Ramos (cell line): ENCODE data around the gene ADCY3.

ENCODE experiments used
- in situ Hi-C: fragments of 300-500 bp; cut with MboI; formaldehyde crosslinking; loops from one replicate; pipeline ENCODE4 v1.14.3; 2022; ENCODE audit warnings: low sequenced_read_pairs; ENCODE audit not compliant: unreplicated experiment

ADCY3 gene

GRCh38 chr2:24835411-24835810 lies 84.6 kb downstream of the ADCY3 start:
- in situ Hi-C loops: loop anchor here (10.0 kb wide), 1 partner anchor 421 kb away; no protein-coding TSS in a partner anchor

DNA sequence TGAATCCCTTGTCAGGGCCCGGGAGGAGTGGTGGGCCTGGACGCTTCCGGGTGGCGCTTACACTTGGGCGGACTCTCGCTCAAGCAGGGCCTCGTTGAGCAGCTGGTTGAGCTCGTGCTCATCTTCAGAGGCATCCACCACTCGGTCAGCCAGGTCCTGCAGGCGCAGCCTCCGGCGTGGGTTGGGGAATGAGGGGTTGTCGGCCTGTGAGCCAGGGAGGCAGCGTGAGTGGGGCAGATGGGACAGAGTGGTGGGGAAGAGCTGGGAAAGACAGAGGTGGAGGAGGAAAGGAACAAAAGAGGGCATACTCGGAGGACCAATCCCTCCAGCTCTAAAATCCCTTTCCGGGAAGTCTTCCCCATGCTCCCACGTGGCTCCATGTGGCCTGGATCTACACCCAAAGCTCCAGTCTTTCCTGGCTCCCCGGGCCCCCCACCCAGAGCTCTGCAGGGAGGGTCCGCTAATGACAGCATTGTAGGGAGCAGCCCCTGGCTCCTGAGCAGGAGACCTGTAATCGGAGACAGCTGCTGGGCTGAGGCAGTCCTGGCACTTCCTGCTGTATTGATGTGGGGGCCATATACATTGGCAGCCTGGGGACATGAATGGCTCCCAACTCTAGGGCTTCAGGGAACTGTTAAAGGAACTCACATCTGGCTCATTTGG lies 85.2 kb downstream of the ADCY3 start:
- in situ Hi-C loops: loop anchor here (10.0 kb wide), 1 partner anchor 420 kb away; no protein-coding TSS in a partner anchor

DNA sequence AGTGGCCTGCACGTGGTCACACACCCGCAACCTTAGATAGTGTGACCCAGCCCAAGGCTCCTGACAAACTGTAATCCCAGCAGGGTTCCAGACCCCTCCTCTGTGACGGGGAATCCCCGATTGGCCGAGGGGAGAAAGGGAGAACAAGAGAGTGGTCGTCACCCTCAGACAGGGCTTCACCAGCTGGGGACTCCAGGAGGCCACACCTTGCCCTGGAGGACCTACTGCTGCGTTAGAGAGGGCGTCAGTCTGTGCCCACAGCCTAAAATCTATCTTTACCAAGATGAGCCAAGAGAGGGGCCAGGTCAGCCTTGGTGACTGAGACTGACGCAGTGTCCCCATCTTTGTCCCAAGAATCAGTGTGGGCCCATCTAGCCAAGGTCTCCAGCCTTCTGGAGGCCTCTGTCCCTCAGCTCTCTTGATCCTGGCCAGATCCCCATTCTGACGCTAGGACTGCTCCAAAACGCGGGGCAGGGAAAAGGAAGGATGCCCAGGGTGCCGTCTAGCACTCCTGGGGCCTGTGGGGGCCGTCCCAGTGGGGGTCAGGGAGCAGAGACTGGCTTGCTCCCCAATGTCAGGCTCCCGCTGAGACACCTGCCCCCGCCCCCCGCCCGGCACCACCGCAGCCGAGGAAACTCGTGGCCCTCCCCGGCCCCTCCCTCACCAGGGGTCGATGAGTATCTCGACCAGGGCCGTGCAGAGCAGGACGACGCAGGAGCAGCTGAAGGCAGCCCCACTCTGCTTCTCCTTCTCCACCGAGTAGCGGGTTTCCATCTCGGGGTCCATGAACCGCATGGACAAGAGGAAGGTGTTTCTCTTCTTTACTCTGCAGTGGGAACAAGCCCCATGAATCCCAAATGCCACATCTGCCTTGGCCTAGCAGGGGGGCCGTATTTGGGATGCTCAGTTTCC lies 86.0 kb downstream of the ADCY3 start:
- in situ Hi-C loops: loop anchor here (10.0 kb wide), 1 partner anchor 419 kb away; no protein-coding TSS in a partner anchor

DNA sequence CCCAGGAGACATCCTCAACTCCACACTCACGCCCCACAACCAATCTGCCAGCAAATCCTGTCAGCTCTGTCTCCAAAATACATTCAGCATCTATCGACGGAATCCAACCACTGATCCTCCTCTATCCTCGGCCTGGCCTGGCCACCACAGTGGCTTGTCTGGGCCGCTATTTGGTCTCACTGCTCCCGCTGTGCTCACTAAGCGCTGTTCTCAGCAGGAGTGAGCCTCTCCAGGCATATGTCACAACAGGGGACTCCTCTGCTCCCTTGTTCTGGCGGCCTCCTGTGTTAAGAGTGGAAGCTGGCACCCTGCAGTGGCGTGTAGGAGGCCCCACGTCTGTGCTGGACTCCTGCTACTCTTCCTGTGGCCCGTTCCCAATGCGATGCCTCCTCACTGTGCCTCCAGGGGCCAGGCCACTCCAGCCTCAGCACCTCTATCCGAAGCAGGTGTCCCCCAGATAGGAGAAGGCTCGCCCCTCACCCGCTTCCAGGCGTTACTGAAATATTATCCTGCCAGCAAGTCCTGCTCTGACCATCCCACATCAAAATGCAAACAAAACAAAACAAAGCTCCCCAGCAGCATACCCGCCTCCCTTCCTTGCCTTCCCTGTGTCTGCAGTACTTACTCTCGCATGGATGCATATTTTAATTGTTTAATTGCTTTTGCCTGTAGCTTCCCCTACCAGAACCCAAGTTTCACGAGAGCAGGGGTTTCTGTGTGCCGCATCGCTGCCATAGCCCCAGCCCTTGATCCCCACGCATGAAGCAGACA lies 86.9 kb downstream of the ADCY3 start:
- in situ Hi-C loops: loop anchor here (10.0 kb wide), 1 partner anchor 418 kb away; no protein-coding TSS in a partner anchor

- in situ Hi-C loops: loop anchor here (10.0 kb wide), 1 partner anchor 418 kb away; no protein-coding TSS in a partner anchor
Measured at GRCh38 chr2:24832521-24832920, 87.5 kb downstream of the ADCY3 start.

DNA sequence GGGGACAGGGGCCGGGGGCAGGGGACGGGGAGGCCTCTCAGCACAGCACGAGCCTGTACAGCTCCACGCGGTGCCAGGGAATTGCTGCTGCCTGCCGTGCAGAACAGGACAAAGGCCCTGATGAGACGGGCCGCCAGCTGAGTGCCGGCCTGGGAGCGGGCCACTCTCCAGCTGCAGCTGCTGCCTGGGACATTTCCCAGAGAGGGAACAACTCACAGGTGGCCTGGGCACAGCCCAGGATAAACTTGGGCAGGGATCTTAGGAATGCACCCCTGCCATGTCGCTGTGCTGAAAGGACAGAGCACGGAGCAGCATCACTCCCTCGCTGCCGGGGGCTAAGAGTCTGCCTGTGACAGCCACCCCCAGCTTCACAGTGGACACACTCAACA lies 88.0 kb downstream of the ADCY3 start:
- in situ Hi-C loops: loop anchor here (10.0 kb wide), 1 partner anchor 417 kb away; no protein-coding TSS in a partner anchor

DNA sequence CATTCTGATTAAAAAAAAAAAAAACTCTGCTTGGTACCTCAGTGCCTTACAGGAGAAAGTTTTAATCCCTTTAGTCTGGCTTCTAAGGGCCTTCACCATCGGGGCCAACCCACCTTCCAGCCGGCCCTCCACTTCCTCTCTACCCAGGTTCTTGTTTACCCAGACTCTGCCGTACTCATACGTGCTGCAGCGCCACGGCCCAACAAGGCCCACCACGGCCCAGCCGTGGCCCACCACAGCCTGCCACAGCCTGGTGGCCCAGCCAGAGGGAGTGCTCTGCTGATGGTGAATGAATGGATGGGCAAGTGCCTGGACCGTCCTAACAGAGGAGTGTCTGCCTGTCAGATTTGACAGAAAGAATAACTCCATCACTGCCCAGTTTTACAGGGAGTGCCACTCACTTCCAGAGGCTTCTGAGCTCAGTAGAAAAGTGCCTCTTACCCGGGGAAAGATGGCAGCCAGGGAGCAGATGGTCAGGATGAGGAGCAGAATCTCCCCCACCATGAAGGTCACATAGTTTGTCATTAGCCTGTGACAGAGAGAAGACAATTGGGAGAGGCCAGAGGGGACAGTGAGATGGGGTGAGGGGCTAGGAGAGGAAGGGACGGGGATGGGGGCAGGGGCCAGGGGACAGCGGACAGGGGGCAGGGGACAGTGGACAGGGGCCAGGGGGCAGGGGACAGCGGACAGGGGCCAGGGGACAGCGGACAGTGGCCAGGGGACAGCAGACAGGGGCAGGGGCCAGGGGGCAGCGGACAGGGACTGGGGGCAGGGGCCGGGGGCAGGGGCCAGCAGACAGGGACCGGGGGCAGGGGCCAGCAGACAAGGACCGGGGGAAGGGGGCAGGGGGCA lies 88.6 kb downstream of the ADCY3 start:
- in situ Hi-C loops: loop anchor here (10.0 kb wide), 1 partner anchor 417 kb away; no protein-coding TSS in a partner anchor

- in situ Hi-C loops: loop anchor here (10.0 kb wide), 1 partner anchor 416 kb away; no protein-coding TSS in a partner anchor
Measured at GRCh38 chr2:24830786-24831185, 89.3 kb downstream of the ADCY3 start.

DNA sequence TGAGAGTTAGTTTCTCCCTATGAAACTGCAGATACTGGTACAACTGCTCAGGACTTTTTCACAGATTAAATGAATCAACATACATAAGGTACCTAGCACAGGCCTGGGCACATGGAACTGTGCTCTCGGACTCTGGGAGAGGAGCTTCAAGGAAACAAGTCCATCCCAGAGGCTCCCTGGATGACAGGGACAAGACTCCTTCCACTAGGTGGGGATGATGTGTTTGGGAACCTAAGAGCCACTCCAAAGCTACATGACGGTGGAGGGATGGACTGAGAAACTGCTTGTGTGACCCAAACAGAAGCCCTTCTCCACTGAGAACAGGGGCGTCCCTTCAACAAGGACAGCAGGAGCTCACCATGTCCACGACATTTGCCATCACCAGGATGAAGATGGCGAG lies 89.7 kb downstream of the ADCY3 start:
- in situ Hi-C loops: loop anchor here (10.0 kb wide), 1 partner anchor 416 kb away; no protein-coding TSS in a partner anchor

DNA sequence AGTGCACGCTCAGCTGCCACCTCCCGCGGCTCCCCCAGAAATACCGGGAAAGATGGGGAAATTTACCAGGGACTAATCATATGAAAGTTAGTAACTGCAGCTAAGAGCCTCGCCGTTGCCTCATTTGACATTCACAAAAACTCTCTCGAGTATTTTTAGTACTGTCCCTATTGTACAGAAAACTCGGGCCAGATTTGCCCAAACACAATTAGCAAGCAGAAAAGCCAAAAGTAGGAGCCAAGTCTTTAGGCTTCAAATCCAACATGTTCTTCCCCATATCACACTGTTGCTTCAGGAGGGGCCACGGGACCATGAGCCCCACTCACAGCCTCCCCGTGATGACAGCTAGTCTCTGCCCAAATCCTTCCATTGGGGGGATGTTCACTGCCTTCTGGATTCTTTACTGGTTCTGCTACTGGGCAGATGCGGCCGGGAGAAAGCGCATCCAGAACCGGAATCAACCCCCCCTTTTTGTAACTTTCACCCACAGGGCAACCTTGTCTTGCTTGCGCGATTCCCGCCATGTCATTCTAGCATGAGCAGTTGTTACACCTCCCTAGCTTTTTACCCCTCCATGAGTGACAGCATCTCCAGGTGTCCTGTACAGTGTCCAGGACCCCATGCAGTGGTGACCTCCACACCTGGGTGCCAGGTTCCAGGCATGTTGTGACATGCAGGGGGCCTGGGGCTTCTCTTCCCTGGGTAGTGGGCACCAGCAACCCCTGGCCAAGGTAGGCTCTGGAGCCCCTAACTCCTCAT lies 91.6 kb downstream of the ADCY3 start:
- in situ Hi-C loops: loop anchor here (5.0 kb wide), 1 partner anchor 216 kb away; no protein-coding TSS in a partner anchor

- in situ Hi-C loops: loop anchor here (5.0 kb wide), 1 partner anchor 215 kb away; no protein-coding TSS in a partner anchor
Measured at GRCh38 chr2:24827321-24828237, 92.5 kb downstream of the ADCY3 start.

DNA sequence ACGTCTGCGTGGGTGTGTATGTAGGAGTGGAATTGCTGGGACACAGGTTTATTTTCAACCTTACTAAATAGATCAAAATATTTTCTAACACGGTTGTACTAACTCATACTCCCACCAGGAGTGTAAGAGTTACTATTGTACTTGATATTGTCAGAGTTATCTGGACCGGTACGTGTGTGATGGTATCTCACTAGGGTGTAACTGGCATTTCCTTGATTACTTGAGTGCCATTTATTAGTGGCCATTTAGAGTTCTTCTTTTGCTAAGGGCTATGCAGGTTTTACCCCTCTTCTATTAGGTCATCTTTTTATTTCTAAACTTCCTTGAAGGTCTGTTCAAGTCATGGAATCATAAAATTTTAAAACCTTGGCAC lies 93.3 kb downstream of the ADCY3 start:
- in situ Hi-C loops: loop anchor here (5.0 kb wide), 1 partner anchor 214 kb away; no protein-coding TSS in a partner anchor

DNA sequence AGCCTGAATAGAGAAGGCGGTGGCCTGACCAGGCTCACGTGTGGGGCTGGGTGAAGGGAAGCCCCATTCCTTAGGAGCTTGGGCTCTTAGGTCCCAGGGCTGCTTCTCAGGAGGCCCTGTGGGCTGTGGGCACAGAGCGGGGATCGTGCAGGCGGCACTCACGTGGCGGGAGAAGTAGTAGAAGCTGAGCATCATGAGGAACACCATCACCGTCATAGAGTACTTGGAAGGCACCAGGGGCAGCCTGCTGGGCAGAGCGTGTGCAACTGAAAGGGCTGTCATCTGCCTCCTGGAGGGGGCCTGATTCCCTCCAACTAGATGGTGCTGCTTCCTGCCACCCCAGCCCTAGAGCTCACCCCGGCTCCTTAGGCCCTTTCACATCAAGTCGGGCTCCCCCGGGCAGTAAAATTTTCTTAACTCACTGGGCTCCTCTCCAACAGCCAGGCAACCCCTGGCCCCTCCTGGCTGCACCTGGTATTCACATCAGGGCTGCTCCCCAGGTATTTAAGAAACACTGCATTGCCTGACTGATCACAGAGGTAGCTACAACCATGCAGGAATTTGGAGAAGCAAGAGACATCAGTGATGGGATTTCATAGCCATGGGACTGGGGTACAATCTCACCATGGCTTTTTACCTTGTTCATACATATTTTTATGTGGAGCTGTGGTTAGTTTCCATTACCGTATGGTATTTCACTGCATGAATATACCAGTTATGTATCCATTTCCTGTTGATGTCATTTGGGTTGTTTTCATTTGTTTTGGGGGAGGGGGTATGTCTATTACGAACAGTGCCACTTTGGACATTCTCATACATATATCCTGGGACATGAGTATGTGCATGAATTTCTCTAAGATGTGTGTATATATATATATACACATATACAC lies 93.9 kb downstream of the ADCY3 start:
- in situ Hi-C loops: loop anchor here (5.0 kb wide), 1 partner anchor 214 kb away; no protein-coding TSS in a partner anchor

DNA sequence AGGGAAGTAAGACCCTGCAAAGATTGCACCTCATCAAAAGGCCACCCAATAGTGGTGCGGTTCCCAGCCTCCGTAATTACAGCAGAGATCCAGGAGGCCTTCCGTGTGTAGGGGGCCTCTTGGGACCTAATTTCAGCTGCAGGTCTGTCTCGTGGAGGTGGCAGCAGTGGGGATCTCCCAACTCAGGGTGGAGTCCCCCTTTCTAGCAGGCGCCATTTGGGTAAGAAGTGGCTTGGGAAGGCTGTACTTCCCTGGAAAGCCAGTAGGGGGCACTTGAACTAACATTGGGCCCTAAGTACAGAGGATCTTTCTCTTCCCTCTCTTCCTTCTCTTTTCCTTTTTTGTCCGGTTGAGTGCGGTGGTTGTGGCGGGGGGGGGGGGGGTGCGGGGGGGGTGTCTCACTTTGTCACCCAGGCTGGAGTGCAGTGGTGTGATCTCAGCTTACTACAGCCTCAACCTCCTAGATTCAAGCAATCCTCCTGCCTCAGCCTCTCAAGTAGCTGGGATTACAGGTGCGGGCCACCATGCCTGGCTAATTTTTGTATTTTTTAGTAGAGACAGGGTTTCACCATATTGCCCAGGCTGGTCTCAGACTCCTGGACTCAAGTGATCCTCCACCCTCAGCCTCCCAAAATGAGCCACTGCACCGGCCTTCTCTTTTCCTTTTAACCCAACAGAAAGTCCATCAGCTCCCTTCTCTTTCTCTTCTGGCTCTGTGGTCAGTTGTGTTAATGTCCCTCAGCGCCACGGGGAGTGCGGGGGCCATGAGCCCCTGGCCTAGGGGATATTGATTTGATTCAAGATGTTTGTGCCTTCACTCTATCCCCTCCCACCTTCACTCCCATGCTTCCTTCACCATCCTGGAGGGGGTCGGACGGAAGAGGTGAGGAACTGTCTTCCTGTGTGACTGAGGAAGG lies 94.8 kb downstream of the ADCY3 start:
- in situ Hi-C loops: loop anchor here (5.0 kb wide), 1 partner anchor 213 kb away; no protein-coding TSS in a partner anchor

DNA sequence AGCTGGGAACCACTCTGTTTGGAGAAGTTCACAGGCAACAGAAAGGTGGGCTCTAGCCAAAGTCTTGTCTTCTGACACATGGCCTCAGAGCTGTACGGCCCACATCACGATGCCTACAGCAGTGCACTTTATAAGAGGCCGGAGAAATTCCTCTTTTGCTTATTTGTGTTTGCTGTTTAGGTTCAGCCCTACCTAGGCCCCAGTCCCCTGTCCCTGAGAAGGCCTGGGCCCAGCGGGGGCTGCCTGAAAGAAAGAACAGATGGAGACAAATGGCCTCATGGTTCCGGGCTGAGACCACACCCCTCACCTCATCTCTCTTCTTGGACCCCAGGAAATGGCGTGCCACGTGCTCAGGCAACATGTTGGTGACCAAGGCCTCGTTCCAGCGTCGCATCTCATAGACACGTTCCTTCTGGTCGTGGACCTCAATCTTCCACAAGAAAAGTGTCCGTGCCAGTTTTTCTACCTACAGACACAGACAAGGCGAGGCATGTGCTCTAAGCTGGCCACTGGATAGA lies 95.9 kb downstream of the ADCY3 start:
- in situ Hi-C loops: no loop called here
